Lower leg skin (tissue), 4 donors: ENCODE data around the gene TMEM144. TPM values are rescaled to one million over a fixed set of nuclear protein-coding genes. Genes with fewer than 3 reads are reported as not detected.
"Not testable (repeated sequence)": the region's sequence is repeated elsewhere in the genome, so short reads cannot be mapped to it uniquely, and the experiment has no call there.

Source experiments
- DNase-seq, 2 donors: peaks; one replicate each; pipeline ENCODE4 v3.0.0-alpha.2; 2019; ENCODE audit warnings: low spot score in 2 of 2
- H3K4me3 ChIP-seq: fragments of 200-600 bp; sonication (generic); 2 replicates; pipeline ENCODE4 v1.5.1; 2017; ENCODE audit warnings: mild to moderate bottlenecking, low read depth; ENCODE audit not compliant: poor library complexity, severe bottlenecking
- CTCF ChIP-seq, 3 donors: fragments of 450-650 bp; IDR thresholded peaks; one replicate each; pipeline ENCODE4 v1.5.1; 2016; ENCODE audit warnings: antibody characterized with exemption in 3 of 3, mild to moderate bottlenecking in 3 of 3, moderate library complexity in 2 of 3
- POLR2A ChIP-seq, 2 donors: fragments of 450-650 bp; IDR thresholded peaks; one replicate each; pipeline ENCODE4 v1.6.1; 2016 to 2017; ENCODE audit warnings: antibody characterized with exemption in 2 of 2, mild to moderate bottlenecking in 1 of 2, moderate library complexity in 1 of 2
- WGBS, 2 donors: methylation state at CpG; one replicate each; pipeline ENCODE4 v1.1.5; 2018; 5-methylcytosine and 5-hydroxymethylcytosine counted together
- intact Hi-C: fragments of 100-400 bp; cut with DNase I; formaldehyde crosslinking; loops from one replicate; pipeline ENCODE4 v1.15.0; 2023; ENCODE audit warnings: low total_unique reads
- total RNA-seq, 4 donors: library from RNA; depleted of rRNA; stranded (reverse); fragments of >200 nt; gene quantifications; one replicate each; pipeline ENCODE4 v1.1.0, GENCODE V29; 2016

The TMEM144 gene
- total RNA-seq, 4 donors from 2014 or later = 3.9 to 5.3 (median 4.6) TPM

GRCh38 chr4:158217763-158218162 is 7.5 kb downstream of the TMEM144 start:
- intact Hi-C loops = no loop called here
- TF ChIP-seq CTCF (IDR thresholded peaks at IDR 0.05) (no peak), POLR2A (IDR thresholded peaks at IDR 0.05) (no peak)
- no peak for DNase-seq
- H3K4me3 ChIP-seq = no peak overlapping the region
- 85 to 87% methylated on average over 5 of the region's 5 CpGs for WGBS, 2 donors

GRCh38 chr4:158219623-158220022 is 9.3 kb downstream of the TMEM144 start:
- DNase-seq = no peak
- WGBS, 2 donors = 93% methylated on average over 1 of the region's 1 CpG
- intact Hi-C loops = no loop called here
- TF ChIP-seq CTCF (IDR thresholded peaks at IDR 0.05) (no peak), POLR2A (IDR thresholded peaks at IDR 0.05) (no peak)
- H3K4me3 ChIP-seq = no peak overlapping the region

- intact Hi-C loops, DNase-seq: not testable (repeated sequence)
- WGBS, 2 donors = 94 to 98% methylated on average over 4 of the region's 4 CpGs
These were observed 14.0 kb downstream of the TMEM144 start for GRCh38 chr4:158224318-158224717.

GRCh38 chr4:158224999-158225398 is 14.7 kb downstream of the TMEM144 start:
- WGBS, 2 donors = 78 to 83% methylated on average over 2 of the region's 2 CpGs
- DNase-seq, H3K4me3 ChIP-seq, intact Hi-C loops: not testable (repeated sequence)

More at GRCh38 chr4:158224318-158224717, 14.0 kb downstream of the TMEM144 start:
- not testable (repeated sequence) for H3K4me3 ChIP-seq

GRCh38 chr4:158227880-158228279 is 17.6 kb downstream of the TMEM144 start:
- intact Hi-C loops, H3K4me3 ChIP-seq, DNase-seq: not testable (repeated sequence)
- 91 to 93% methylated on average over 5 of the region's 5 CpGs for WGBS, 2 donors

- 90 to 97% methylated on average over 17 of the region's 17 CpGs for WGBS, 2 donors
- H3K4me3 ChIP-seq, intact Hi-C loops, DNase-seq: not testable (repeated sequence)
These were observed 18.1 kb downstream of the TMEM144 start for GRCh38 chr4:158228399-158228798.

- no peak overlapping the region for H3K4me3 ChIP-seq
- TF ChIP-seq CTCF (IDR thresholded peaks at IDR 0.05) = no peak
- no peak for TF ChIP-seq POLR2A (IDR thresholded peaks at IDR 0.05)
- no peak for DNase-seq
- WGBS, 2 donors = 69 to 93% methylated on average over 2 to 5 of the region's 5 CpGs
- intact Hi-C loops = no loop called here
These were observed 19.5 kb downstream of the TMEM144 start for GRCh38 chr4:158229768-158230167.

GRCh38 chr4:158234671-158235070 is 24.4 kb downstream of the TMEM144 start:
- TF ChIP-seq CTCF (IDR thresholded peaks at IDR 0.05) (no peak), POLR2A (IDR thresholded peaks at IDR 0.05) (no peak)
- no peak for DNase-seq
- H3K4me3 ChIP-seq = no peak overlapping the region
- intact Hi-C loops = no loop called here
- WGBS, 2 donors = 87 to 88% methylated on average over 4 of the region's 4 CpGs
